ENCODE data around the gene SLC9A8. TPM values are rescaled to one million over a fixed set of nuclear protein-coding genes. Genes with fewer than 3 reads are reported as not detected.

SLC9A8 gene
- total RNA-seq, 1 experiment from 2014 or later = 6.7 TPM

DNA sequence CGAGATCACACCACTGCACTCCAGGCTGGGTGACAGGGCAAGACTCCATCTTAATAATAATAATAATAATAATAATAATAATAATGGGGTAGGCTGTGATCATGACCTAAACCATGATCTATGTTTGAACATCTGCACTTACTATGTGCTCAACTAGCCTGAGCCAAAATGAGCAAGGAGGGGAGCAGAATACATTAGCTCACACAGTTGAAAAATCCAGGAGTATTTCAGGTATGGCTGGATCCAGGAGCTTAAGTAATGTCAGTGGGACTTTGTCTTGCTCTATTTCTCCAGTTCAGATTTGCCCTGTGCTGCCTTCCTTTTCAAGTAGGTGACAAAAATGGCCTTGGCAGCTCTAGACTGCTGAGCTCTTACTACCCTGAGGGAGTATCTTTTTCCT is 32.7 kb upstream of the SLC9A8 start:
- no TSS peak for BruUV-seq (replicated peaks)
- no peaks in the 10 kb centered on the region for H3K9me3 ChIP-seq (ENCODE audit: control insufficient read depth in 1 of 2, insufficient read depth in 1 of 2, low read depth in 1 of 2, low read length in 2 of 2)
- no peak for TF ChIP-seq EZH2phosphoT487 (IDR thresholded peaks at IDR 0.05; ENCODE audit: borderline replicate concordance)
- TF ChIP-seq YY1 (IDR thresholded peaks at IDR 0.05; ENCODE audit: extremely low read depth, insufficient replicate concordance, low read depth, low read length) = no peak
- no peak for TF ChIP-seq POLR2A (IDR thresholded peaks at IDR 0.05; ENCODE audit: borderline replicate concordance, extremely low read depth, insufficient read depth, insufficient read length)
- TF ChIP-seq MAX (IDR thresholded peaks at IDR 0.05) = no peak
- TF ChIP-seq CEBPB (IDR thresholded peaks at IDR 0.05; ENCODE audit: low read depth) = no peak
- no peak for TF ChIP-seq ZFX (IDR thresholded peaks at IDR 0.05)
- TF ChIP-seq, protein P1, sequence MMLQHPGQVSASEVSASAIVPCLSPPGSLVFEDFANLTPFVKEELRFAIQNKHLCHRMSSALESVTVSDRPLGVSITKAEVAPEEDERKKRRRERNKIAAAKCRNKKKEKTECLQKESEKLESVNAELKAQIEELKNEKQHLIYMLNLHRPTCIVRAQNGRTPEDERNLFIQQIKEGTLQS (IDR thresholded peaks at IDR 0.05) = no peak
- TF ChIP-seq ELF1 (IDR thresholded peaks at IDR 0.05; ENCODE audit: borderline replicate concordance, low read depth) = no peak
- TF ChIP-seq SP1 (IDR thresholded peaks at IDR 0.05; ENCODE audit: low read depth) = no peak
- ChIA-PET RAD21 (ENCODE audit: low non-redundant PET in 1 of 2, low total read pairs in 2 of 2, uncharacterized antibody in 2 of 2, unreplicated experiment in 2 of 2) (no interaction called here), POLR2A (no interaction called here), CTCF (no interaction called here)
- H3K79me2 ChIP-seq (ENCODE audit: insufficient read depth, low read length) = no peaks in the 10 kb centered on the region
- DNase-seq (ENCODE audit: low read depth, low spot score) = no peak
- H4K20me1 ChIP-seq (ENCODE audit: insufficient read depth) = no peaks in the 10 kb centered on the region
- H3K9ac ChIP-seq (ENCODE audit: low read length) = no peak overlapping the region
- intact Hi-C loops (cut with micrococcal nuclease) = no loop called here
- H3K9me2 ChIP-seq (ENCODE audit: insufficient read depth) = no peaks in the 10 kb centered on the region
- no peaks in the 10 kb centered on the region for H3K36me3 ChIP-seq (ENCODE audit: control insufficient read depth in 1 of 2, insufficient read depth in 2 of 2, low read length in 2 of 2)
- no peaks in the 10 kb centered on the region for H3K27me3 ChIP-seq (ENCODE audit: insufficient read depth, low read length)
- no peak for ATAC-seq
- peaks cover 17 to 21% of the 10 kb centered on the region in 2 experiments for H3K4me1 ChIP-seq (ENCODE audit: control insufficient read depth in 1 of 2, insufficient read depth in 2 of 2, low read length in 2 of 2)
- H3K27ac ChIP-seq (ENCODE audit: low read depth, low read length) = no peak overlapping the region
- H3K4me3 ChIP-seq (replicated peaks in 1 of 2; ENCODE audit: low read depth in 1 of 2, low read length in 2 of 2) = no peak overlapping the region
- no peak overlapping the region for H2AFZ ChIP-seq (ENCODE audit: low read depth, low read length, poor library complexity, severe bottlenecking)
- no peak overlapping the region for H3K4me2 ChIP-seq (ENCODE audit: low read length)

DNA sequence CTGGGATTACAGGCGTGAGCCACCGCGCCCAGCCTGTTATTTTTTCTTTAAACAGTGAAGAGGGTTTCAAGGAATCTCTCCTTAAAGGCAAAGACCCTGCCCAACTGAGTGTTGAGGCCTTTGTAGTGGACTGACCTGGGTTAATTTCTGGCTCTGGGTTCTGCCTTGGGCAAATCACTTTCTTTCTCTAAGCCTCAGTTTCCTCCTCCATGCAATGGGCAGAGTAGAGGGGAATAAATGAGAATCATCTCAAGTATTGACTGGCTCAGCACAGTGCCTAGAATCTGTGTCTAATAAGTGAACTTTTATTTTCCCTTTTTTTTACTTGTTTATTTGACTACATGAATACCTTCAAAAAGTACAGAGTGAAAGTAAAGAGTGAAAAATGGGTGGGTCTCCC is 31.0 kb upstream of the SLC9A8 start:
- CTCF ChIA-PET = no interaction called here
- H3K4me1 ChIP-seq (ENCODE audit: control insufficient read depth in 1 of 2, insufficient read depth in 2 of 2, low read length in 2 of 2) = peaks cover under 1 to 13% of the 10 kb centered on the region in 2 experiments; a peak in 3 of 4 replicates
- no peak overlapping the region for H3K27ac ChIP-seq (ENCODE audit: low read depth, low read length)
- no peaks in the 10 kb centered on the region for H3K36me3 ChIP-seq (ENCODE audit: control insufficient read depth in 1 of 2, insufficient read depth in 2 of 2, low read length in 2 of 2)
- DNase-seq (ENCODE audit: low read depth, low spot score) = no peak
- no peak overlapping the region for H3K4me2 ChIP-seq (ENCODE audit: low read length)
- ATAC-seq = no peak
- POLR2A ChIA-PET = no interaction called here
- no peak overlapping the region for H2AFZ ChIP-seq (ENCODE audit: low read depth, low read length, poor library complexity, severe bottlenecking)
- no peaks in the 10 kb centered on the region for H3K9me3 ChIP-seq (ENCODE audit: control insufficient read depth in 1 of 2, insufficient read depth in 1 of 2, low read depth in 1 of 2, low read length in 2 of 2)
- no TSS peak for BruUV-seq (replicated peaks)
- no peaks in the 10 kb centered on the region for H3K9me2 ChIP-seq (ENCODE audit: insufficient read depth)
- RAD21 ChIA-PET (ENCODE audit: low non-redundant PET in 1 of 2, low total read pairs in 2 of 2, uncharacterized antibody in 2 of 2, unreplicated experiment in 2 of 2) = no interaction called here
- H3K4me3 ChIP-seq (replicated peaks in 1 of 2; ENCODE audit: low read depth in 1 of 2, low read length in 2 of 2) = no peak overlapping the region
- H3K27me3 ChIP-seq (ENCODE audit: insufficient read depth, low read length) = no peaks in the 10 kb centered on the region
- no peak overlapping the region for H3K9ac ChIP-seq (ENCODE audit: low read length)
- intact Hi-C loops (cut with micrococcal nuclease) = no loop called here
- no peaks in the 10 kb centered on the region for H4K20me1 ChIP-seq (ENCODE audit: insufficient read depth)
- no peaks in the 10 kb centered on the region for H3K79me2 ChIP-seq (ENCODE audit: insufficient read depth, low read length)
- TF ChIP-seq FOSL1 (IDR thresholded peaks at IDR 0.05; ENCODE audit: low read depth) (no peak), ZNF274 (IDR thresholded peaks at IDR 0.05; ENCODE audit: low read depth, low read length) (no peak), EZH2 (IDR thresholded peaks at IDR 0.05) (no peak), SRF (IDR thresholded peaks at IDR 0.05; ENCODE audit: low read depth) (no peak), EGR1 (IDR thresholded peaks at IDR 0.05; ENCODE audit: low read depth) (no peak), YY1 (IDR thresholded peaks at IDR 0.05; ENCODE audit: extremely low read depth, insufficient replicate concordance, low read depth, low read length) (no peak), RAD21 (IDR thresholded peaks at IDR 0.05; ENCODE audit: low read depth) (no peak), CBX3 (IDR thresholded peaks at IDR 0.05; ENCODE audit: low read depth) (no peak), POLR2AphosphoS5 (IDR thresholded peaks at IDR 0.05; ENCODE audit: low read depth, low read length) (no peak), TCF7L2 (IDR thresholded peaks at IDR 0.05; ENCODE audit: borderline replicate concordance, extremely low read depth, insufficient read depth, insufficient read length) (no peak), ZFX (IDR thresholded peaks at IDR 0.05) (no peak), ELF1 (IDR thresholded peaks at IDR 0.05; ENCODE audit: borderline replicate concordance, low read depth) (no peak)
- TF ChIP-seq, protein P2, sequence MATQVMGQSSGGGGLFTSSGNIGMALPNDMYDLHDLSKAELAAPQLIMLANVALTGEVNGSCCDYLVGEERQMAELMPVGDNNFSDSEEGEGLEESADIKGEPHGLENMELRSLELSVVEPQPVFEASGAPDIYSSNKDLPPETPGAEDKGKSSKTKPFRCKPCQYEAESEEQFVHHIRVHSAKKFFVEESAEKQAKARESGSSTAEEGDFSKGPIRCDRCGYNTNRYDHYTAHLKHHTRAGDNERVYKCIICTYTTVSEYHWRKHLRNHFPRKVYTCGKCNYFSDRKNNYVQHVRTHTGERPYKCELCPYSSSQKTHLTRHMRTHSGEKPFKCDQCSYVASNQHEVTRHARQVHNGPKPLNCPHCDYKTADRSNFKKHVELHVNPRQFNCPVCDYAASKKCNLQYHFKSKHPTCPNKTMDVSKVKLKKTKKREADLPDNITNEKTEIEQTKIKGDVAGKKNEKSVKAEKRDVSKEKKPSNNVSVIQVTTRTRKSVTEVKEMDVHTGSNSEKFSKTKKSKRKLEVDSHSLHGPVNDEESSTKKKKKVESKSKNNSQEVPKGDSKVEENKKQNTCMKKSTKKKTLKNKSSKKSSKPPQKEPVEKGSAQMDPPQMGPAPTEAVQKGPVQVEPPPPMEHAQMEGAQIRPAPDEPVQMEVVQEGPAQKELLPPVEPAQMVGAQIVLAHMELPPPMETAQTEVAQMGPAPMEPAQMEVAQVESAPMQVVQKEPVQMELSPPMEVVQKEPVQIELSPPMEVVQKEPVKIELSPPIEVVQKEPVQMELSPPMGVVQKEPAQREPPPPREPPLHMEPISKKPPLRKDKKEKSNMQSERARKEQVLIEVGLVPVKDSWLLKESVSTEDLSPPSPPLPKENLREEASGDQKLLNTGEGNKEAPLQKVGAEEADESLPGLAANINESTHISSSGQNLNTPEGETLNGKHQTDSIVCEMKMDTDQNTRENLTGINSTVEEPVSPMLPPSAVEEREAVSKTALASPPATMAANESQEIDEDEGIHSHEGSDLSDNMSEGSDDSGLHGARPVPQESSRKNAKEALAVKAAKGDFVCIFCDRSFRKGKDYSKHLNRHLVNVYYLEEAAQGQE (IDR thresholded peaks at IDR 0.05; ENCODE audit: low read depth) = no peak
